ENCODE results near the gene ANTKMT. TPM values are rescaled to one million over a fixed set of nuclear protein-coding genes. Genes with fewer than 3 reads are reported as not detected.

Gene ANTKMT
- total RNA-seq, 1 donor: 5.8 TPM

Other genes with a start within 250 kb of the ANTKMT start
- 31.2 TPM for gene CAPN15, start 193.4 kb upstream of the ANTKMT start, total RNA-seq
- gene PRR35, start 160.8 kb upstream of the ANTKMT start, total RNA-seq: 0.10 TPM
- 1.2 TPM for gene NHLRC4, start 154.1 kb upstream of the ANTKMT start, total RNA-seq
- gene PIGQ, start 151.2 kb upstream of the ANTKMT start, total RNA-seq: 8.5 TPM
- gene RAB40C, start 131.1 kb upstream of the ANTKMT start, total RNA-seq: 6.6 TPM
- gene WFIKKN1, start 90.2 kb upstream of the ANTKMT start, total RNA-seq: 0.31 TPM
- 49.0 TPM for gene METTL26, start 84.8 kb upstream of the ANTKMT start, total RNA-seq
- gene MCRIP2, start 79.3 kb upstream of the ANTKMT start, total RNA-seq: 18.5 TPM
- gene WDR90, start 71.8 kb upstream of the ANTKMT start, total RNA-seq: 4.6 TPM
- gene RHOT2, start 53.0 kb upstream of the ANTKMT start, total RNA-seq: 45.2 TPM
- gene RHBDL1, start 45.5 kb upstream of the ANTKMT start, total RNA-seq: 0.84 TPM
- gene STUB1, start 40.7 kb upstream of the ANTKMT start, total RNA-seq: 39.0 TPM
- gene JMJD8, start 36.8 kb upstream of the ANTKMT start, total RNA-seq: 25.0 TPM
- 4.4 TPM for gene WDR24, start 30.7 kb upstream of the ANTKMT start, total RNA-seq
- gene FBXL16, start 15.3 kb upstream of the ANTKMT start, total RNA-seq: 1.7 TPM
- gene METRN, start 6.0 kb upstream of the ANTKMT start, total RNA-seq: 4.8 TPM
- 1.0 TPM for gene CCDC78, start 5.3 kb downstream of the ANTKMT start, total RNA-seq
- 4.6 TPM for gene HAGHL, start 6.0 kb downstream of the ANTKMT start, total RNA-seq
- 22.7 TPM for gene CIAO3, start 19.9 kb downstream of the ANTKMT start, total RNA-seq
- gene MSLN, start 39.6 kb downstream of the ANTKMT start, total RNA-seq: 0.21 TPM
- gene RPUSD1, start 67.2 kb downstream of the ANTKMT start, total RNA-seq: 10.4 TPM
- 8.8 TPM for gene CHTF18, start 67.5 kb downstream of the ANTKMT start, total RNA-seq
- gene GNG13, start 79.6 kb downstream of the ANTKMT start, total RNA-seq: not detected
- 17.4 TPM for gene LMF1, start 249.8 kb downstream of the ANTKMT start, total RNA-seq

All from mononuclear cell (primary cell).